WERI-Rb-1 (cell line): ENCODE data around the gene MMD2.
"Not testable (repeated sequence)": the region's sequence is repeated elsewhere in the genome, so short reads cannot be mapped to it uniquely, and the experiment has no call there.

ENCODE experiments used
- DNase-seq: peaks from one replicate; pipeline ENCODE4 v3.0.0-alpha.2; 2020
- H3K27ac ChIP-seq: fragments of 250-450 bp; sonication (Bioruptor Pico); 2 replicates; pipeline ENCODE4 v1.5.1; 2020; ENCODE audit warnings: mild to moderate bottlenecking, moderate library complexity
- H3K27me3 ChIP-seq: fragments of 250-450 bp; sonication (Bioruptor Pico); 2 replicates; pipeline ENCODE4 v1.5.1; 2021; ENCODE audit warnings: mild to moderate bottlenecking, low read depth, moderate library complexity; ENCODE audit not compliant: insufficient read depth, severe bottlenecking
- H3K36me3 ChIP-seq: fragments of 250-450 bp; sonication (Bioruptor Pico); 2 replicates; pipeline ENCODE4 v1.5.1; 2020; ENCODE audit warnings: mild to moderate bottlenecking, moderate library complexity
- H3K4me3 ChIP-seq: 2 replicates; pipeline ENCODE4 v1.5.1; 2011; ENCODE audit warnings: low read depth, mild to moderate bottlenecking, control low read depth, low read length
- H3K9me3 ChIP-seq: fragments of 250-450 bp; sonication (Bioruptor Pico); 2 replicates; pipeline ENCODE4 v1.5.1; 2021; ENCODE audit warnings: mild to moderate bottlenecking, moderate library complexity; ENCODE audit not compliant: severe bottlenecking
- TF ChIP-seq, protein P1 (sequence below): IDR thresholded peaks from 2 replicates; pipeline ENCODE4 v1.5.1; 2011; ENCODE audit warnings: low read depth, mild to moderate bottlenecking, control low read depth, inconsistent platforms, low read length

MMD2 gene

GRCh38 chr7:4893929-4894475 lies 65.0 kb downstream of the MMD2 start:
- no peak for DNase-seq
- no peak overlapping the region for H3K4me3 ChIP-seq
- H3K27me3 ChIP-seq, result no peaks in the 10 kb centered on the region
- no peaks in the 10 kb centered on the region for H3K36me3 ChIP-seq
- H3K9me3 ChIP-seq, result no peaks in the 10 kb centered on the region
- TF ChIP-seq, protein P1, sequence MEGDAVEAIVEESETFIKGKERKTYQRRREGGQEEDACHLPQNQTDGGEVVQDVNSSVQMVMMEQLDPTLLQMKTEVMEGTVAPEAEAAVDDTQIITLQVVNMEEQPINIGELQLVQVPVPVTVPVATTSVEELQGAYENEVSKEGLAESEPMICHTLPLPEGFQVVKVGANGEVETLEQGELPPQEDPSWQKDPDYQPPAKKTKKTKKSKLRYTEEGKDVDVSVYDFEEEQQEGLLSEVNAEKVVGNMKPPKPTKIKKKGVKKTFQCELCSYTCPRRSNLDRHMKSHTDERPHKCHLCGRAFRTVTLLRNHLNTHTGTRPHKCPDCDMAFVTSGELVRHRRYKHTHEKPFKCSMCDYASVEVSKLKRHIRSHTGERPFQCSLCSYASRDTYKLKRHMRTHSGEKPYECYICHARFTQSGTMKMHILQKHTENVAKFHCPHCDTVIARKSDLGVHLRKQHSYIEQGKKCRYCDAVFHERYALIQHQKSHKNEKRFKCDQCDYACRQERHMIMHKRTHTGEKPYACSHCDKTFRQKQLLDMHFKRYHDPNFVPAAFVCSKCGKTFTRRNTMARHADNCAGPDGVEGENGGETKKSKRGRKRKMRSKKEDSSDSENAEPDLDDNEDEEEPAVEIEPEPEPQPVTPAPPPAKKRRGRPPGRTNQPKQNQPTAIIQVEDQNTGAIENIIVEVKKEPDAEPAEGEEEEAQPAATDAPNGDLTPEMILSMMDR, result no peak
- no peak overlapping the region for H3K27ac ChIP-seq

DNA sequence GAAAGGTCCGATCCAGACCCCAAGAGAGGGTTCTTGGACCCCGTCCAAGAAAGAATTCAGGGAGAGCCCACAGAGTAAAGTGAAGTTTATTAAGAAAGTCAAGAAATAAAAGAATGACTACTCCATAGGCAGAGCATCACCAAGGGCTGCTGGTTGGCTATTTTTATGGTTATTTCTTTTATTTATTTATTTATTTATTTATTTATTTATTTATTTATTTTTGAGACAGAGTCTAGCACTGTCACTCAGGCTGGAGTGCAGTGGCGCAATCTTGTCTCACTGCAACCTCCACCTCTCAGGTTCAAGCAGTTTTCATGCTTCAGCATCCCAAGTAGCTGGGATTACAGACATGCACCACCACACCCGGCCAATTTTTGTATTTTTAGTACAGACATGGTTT lies 65.8 kb downstream of the MMD2 start:
- H3K27ac ChIP-seq, H3K4me3 ChIP-seq, DNase-seq, H3K36me3 ChIP-seq, H3K27me3 ChIP-seq, H3K9me3 ChIP-seq: not testable (repeated sequence)

GRCh38 chr7:4891522-4891921 lies 67.5 kb downstream of the MMD2 start:
- not testable (repeated sequence) for H3K27me3 ChIP-seq, DNase-seq, H3K36me3 ChIP-seq, H3K27ac ChIP-seq, H3K4me3 ChIP-seq, H3K9me3 ChIP-seq

- H3K4me3 ChIP-seq, result no peak overlapping the region
Measured at GRCh38 chr7:4889682-4890081, 69.3 kb downstream of the MMD2 start.

DNA sequence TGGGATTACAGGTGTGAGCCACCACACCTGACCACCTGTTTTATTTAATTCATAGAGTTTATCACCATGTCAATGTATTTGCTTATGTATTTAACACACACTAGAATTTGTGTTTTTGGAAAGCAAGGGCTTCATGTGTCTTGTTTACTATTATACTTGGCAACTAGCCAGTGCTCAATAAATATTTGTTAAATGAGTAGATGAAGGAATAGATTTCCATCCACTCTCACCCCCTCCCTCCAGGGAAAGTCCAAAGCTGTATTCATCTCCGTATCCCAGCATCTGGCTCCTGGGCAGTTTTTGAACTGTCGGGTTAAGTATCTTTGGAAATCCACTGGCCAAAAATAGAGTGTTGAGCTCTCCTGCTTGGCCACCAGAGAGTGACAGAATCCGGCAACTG lies 70.8 kb downstream of the MMD2 start:
- Histone ChIP-seq H3K27ac (no peak overlapping the region), H3K36me3 (no peaks in the 10 kb centered on the region), H3K4me3 (no peak overlapping the region), H3K9me3 (no peaks in the 10 kb centered on the region), H3K27me3 (no peaks in the 10 kb centered on the region)
- no peak for DNase-seq
- TF ChIP-seq, protein P1, result no peak

More at GRCh38 chr7:4889682-4890081, 69.3 kb downstream of the MMD2 start:
- no peaks in the 10 kb centered on the region for H3K9me3 ChIP-seq
- no peaks in the 10 kb centered on the region for H3K27me3 ChIP-seq
- TF ChIP-seq, protein P1, result no peak
- no peak for DNase-seq
- no peaks in the 10 kb centered on the region for H3K36me3 ChIP-seq
- H3K27ac ChIP-seq, result no peak overlapping the region

GRCh38 chr7:4886671-4887070 lies 72.3 kb downstream of the MMD2 start:
- Histone ChIP-seq H3K36me3 (no peaks in the 10 kb centered on the region), H3K4me3 (no peak overlapping the region), H3K9me3 (no peaks in the 10 kb centered on the region), H3K27me3 (no peaks in the 10 kb centered on the region), H3K27ac (no peak overlapping the region)
- TF ChIP-seq, protein P1, result no peak
- DNase-seq, result no peak

DNA sequence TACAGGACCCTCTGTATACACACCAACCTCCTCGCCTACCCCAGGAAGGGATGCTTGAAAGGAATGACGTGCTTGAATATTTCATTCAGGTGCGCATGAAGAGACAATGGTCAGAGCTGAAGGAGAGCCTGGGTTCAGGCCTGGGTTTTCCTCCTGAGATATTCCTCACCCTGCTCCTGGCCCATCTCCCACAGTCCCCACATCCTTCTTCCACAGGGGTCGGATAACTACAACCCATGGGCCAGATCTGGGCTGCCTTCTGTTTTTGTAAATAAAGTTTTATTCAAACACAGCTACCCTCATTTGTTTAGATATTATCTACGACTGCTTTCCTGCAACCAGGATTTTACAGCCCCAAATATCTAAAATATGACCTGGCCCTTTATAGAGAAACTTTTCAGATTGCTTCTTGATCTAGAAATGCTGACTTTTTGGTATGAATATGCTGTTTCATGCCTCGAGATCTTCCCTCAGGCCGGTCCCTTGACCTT lies 73.6 kb downstream of the MMD2 start:
- H3K9me3 ChIP-seq, result no peaks in the 10 kb centered on the region
- no peak overlapping the region for H3K4me3 ChIP-seq
- no peak overlapping the region for H3K27ac ChIP-seq
- TF ChIP-seq, protein P1, result no peak
- no peaks in the 10 kb centered on the region for H3K27me3 ChIP-seq
- DNase-seq, result no peak
- H3K36me3 ChIP-seq, result peaks cover 2% of the 10 kb centered on the region
